Gastrocnemius medialis (tissue), 4 donors: Measurements from ENCODE around the gene USP37. TPM values are rescaled to one million over a fixed set of nuclear protein-coding genes. Genes with fewer than 3 reads are reported as not detected.

Source experiments
- ATAC-seq, 2 donors: fragments of 150-250 bp; one replicate each; pipeline ENCODE4 v1.9.1; 2016
- DNase-seq, 2 donors: peaks; one replicate each; pipeline ENCODE4 v3.0.0-alpha.2; 2019
- H3K27ac ChIP-seq, 4 donors: fragments of 200-600 bp; sonication (generic); 1 replicate in 1 of 4; 2 replicates in 3 of 4; pipeline ENCODE4 v1.5.1; 2016 to 2018; ENCODE audit warnings: mild to moderate bottlenecking in 2 of 4, moderate library complexity in 1 of 4
- H3K27me3 ChIP-seq, 3 donors: fragments of 200-600 bp; sonication (generic) in 2 of 3; 1 replicate in 1 of 3; 2 replicates in 2 of 3; pipeline versions ENCODE4 v1.5.1 to v1.6.0; 2016 to 2019; ENCODE audit warnings: mild to moderate bottlenecking in 1 of 3, moderate library complexity in 1 of 3
- H3K36me3 ChIP-seq, 2 donors: fragments of 200-600 bp; sonication (generic) in 1 of 2; one replicate each; pipeline ENCODE4 v1.5.1; 2017 to 2018
- H3K4me1 ChIP-seq, 2 donors: fragments of 200-600 bp; sonication (generic) in 1 of 2; one replicate each; pipeline ENCODE4 v1.5.1; 2016 to 2017; ENCODE audit warnings: mild to moderate bottlenecking in 2 of 2
- H3K4me3 ChIP-seq, 4 donors: fragments of 200-600 bp; sonication (generic) in 3 of 4; 1 replicate in 1 of 4; 2 replicates in 3 of 4; pipeline ENCODE4 v1.5.1; 2016 to 2019; ENCODE audit warnings: mild to moderate bottlenecking in 2 of 4
- H3K9me3 ChIP-seq, 3 donors: fragments of 200-600 bp; sonication (generic) in 2 of 3; 1 replicate in 1 of 3; 2 replicates in 2 of 3; pipeline ENCODE4 v1.5.1; 2016 to 2019
- CTCF ChIP-seq, 5 experiments: fragments of 450-650 bp in 3 of 5; fragments of 200-600 bp in 2 of 5; sonication (generic) in 2 of 5; IDR thresholded peaks in 4 of 5; conservative IDR thresholded peaks in 1 of 5; 1 replicate in 4 of 5; 2 replicates in 1 of 5; pipeline ENCODE4 v1.5.1; 2016 to 2019; ENCODE audit warnings: antibody characterized with exemption in 5 of 5, mild to moderate bottlenecking in 3 of 5, moderate library complexity in 3 of 5
- POLR2A ChIP-seq, 2 donors: fragments of 450-650 bp; IDR thresholded peaks; one replicate each; pipeline ENCODE4 v1.6.1; 2017; ENCODE audit warnings: antibody characterized with exemption in 2 of 2, mild to moderate bottlenecking in 2 of 2, moderate library complexity in 2 of 2
- in situ Hi-C, 4 donors: fragments of 200-750 bp; cut with MboI; loops; one replicate each; pipeline versions ENCODE4 v1.15.0 to v1.8.0; 2017; ENCODE audit warnings: low sequenced_read_pairs in 4 of 4
- intact Hi-C: fragments of 100-400 bp; cut with DNase I; formaldehyde crosslinking; loops from one replicate; pipeline ENCODE4 v1.15.1; 2023; ENCODE audit warnings: low total_unique reads
- total RNA-seq, 4 donors: library from RNA; depleted of rRNA; stranded (reverse); fragments of >200 nt; gene quantifications; one replicate each; pipeline versions ENCODE4 v1.1.0 to v1.2.3, GENCODE V29; 2016

Gene USP37
- total RNA-seq, 4 donors from 2014 or later = 7.0 to 12.4 (median 8.0) TPM

DNA sequence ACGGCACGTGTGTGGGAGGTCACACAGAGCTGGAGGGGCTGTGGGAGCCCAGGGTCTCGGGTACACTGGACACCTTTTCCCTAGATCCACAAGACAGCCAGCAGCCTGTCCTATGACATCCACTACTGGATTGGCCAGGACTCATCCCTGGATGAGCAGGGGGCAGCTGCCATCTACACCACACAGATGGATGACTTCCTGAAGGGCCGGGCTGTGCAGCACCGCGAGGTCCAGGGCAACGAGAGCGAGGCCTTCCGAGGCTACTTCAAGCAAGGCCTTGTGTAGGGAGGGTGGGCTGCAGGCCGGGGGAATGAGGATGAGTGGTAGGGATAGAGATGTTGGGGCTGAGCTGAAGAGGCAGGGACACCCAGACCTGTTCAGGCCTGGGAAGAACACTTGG, 142.6 kb downstream of the USP37 start:
- Histone ChIP-seq H3K27ac (no peak overlapping the region), H3K9me3 (no peaks in the 10 kb centered on the region), H3K36me3 (no peaks in the 10 kb centered on the region), H3K27me3 (no peaks in the 10 kb centered on the region), H3K4me1 (no peaks in the 10 kb centered on the region), H3K4me3 (no peak overlapping the region)
- in situ Hi-C loops (no loop called here), intact Hi-C loops (no loop called here)
- DNase-seq = no peak
- TF ChIP-seq CTCF (IDR thresholded peaks at IDR 0.05 in 4 of 5, conservative IDR thresholded peaks at IDR 0.05 in 1 of 5) (no peak), POLR2A (IDR thresholded peaks at IDR 0.05) (no peak)
- no peak for ATAC-seq

DNA sequence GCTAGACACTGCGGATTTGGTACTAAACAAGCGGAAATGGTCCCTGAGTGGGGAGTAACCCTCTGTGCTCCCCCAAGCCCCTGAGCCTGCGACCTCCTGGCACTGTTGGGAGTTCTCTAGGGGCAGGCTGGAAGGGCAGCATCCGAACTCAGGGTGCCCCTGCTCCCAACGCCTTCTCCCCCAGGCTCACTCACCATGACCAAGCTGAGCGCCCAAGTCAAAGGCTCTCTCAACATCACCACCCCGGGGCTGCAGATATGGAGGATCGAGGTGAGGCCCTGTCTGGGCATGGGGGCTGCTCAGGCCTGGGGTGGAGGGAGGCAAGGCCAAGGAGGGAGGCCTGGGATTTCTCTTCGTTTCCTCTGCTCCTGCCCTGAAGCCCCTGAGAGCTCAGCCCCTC, 144.6 kb downstream of the USP37 start:
- TF ChIP-seq CTCF (IDR thresholded peaks at IDR 0.05 in 4 of 5, conservative IDR thresholded peaks at IDR 0.05 in 1 of 5) (no peak), POLR2A (IDR thresholded peaks at IDR 0.05) (no peak)
- Histone ChIP-seq H3K27ac (no peak overlapping the region), H3K36me3 (no peaks in the 10 kb centered on the region), H3K4me3 (no peak overlapping the region), H3K27me3 (no peaks in the 10 kb centered on the region), H3K4me1 (no peaks in the 10 kb centered on the region), H3K9me3 (no peaks in the 10 kb centered on the region)
- DNase-seq = no peak
- in situ Hi-C loops = loop anchor here (25.0 kb wide), 2 partner anchors 239 to 264 kb away; partner anchors contain the start of genes BCS1L (in 2 of the 4), RNF25 (in 2 of the 4), STK36 (in 2 of the 4) and ZNF142 (in 2 of the 4)
- intact Hi-C loops = no loop called here
- ATAC-seq = no peak

- no peaks in the 10 kb centered on the region for H3K36me3 ChIP-seq
- intact Hi-C loops = no loop called here
- no peaks in the 10 kb centered on the region for H3K9me3 ChIP-seq
- in situ Hi-C loops = loop anchor here (25.0 kb wide), 2 partner anchors 240 to 265 kb away; partner anchors contain the start of genes BCS1L (in 2 of the 4), RNF25 (in 2 of the 4), STK36 (in 2 of the 4) and ZNF142 (in 2 of the 4)
- H3K27ac ChIP-seq = no peak overlapping the region
- no peak for DNase-seq
- H3K4me3 ChIP-seq = no peak overlapping the region
- H3K4me1 ChIP-seq = no peaks in the 10 kb centered on the region
- TF ChIP-seq CTCF (IDR thresholded peaks at IDR 0.05 in 4 of 5, conservative IDR thresholded peaks at IDR 0.05 in 1 of 5) (no peak), POLR2A (IDR thresholded peaks at IDR 0.05) (no peak)
- ATAC-seq = no peak
- no peaks in the 10 kb centered on the region for H3K27me3 ChIP-seq
Measured at GRCh38 chr2:218422403-218423086, 145.6 kb downstream of the USP37 start.

- H3K27me3 ChIP-seq = no peaks in the 10 kb centered on the region
- no peak for TF ChIP-seq CTCF (IDR thresholded peaks at IDR 0.05 in 4 of 5, conservative IDR thresholded peaks at IDR 0.05 in 1 of 5)
- TF ChIP-seq POLR2A (IDR thresholded peaks at IDR 0.05) = no peak
- no peaks in the 10 kb centered on the region for H3K4me1 ChIP-seq
- no peaks in the 10 kb centered on the region for H3K9me3 ChIP-seq
- no peak overlapping the region for H3K4me3 ChIP-seq
- intact Hi-C loops = no loop called here
- DNase-seq (no peak), ATAC-seq (no peak)
- no peak overlapping the region for H3K27ac ChIP-seq
- in situ Hi-C loops = loop anchor here (25.0 kb wide), 2 partner anchors 241 to 266 kb away; partner anchors contain the start of genes BCS1L (in 2 of the 4), RNF25 (in 2 of the 4), STK36 (in 2 of the 4) and ZNF142 (in 2 of the 4)
- H3K36me3 ChIP-seq = no peaks in the 10 kb centered on the region
Measured at GRCh38 chr2:218421027-218421426, 147.1 kb downstream of the USP37 start.
